Measurements from ENCODE around the gene WDPCP. TPM values are rescaled to one million over a fixed set of nuclear protein-coding genes. Genes with fewer than 3 reads are reported as not detected.

The WDPCP gene
- total and polyA plus RNA-seq, 2 of the 13 experiments (the other 11 are each of a cell fraction or from before 2014, with no cell fraction given) = 2.9 to 5.2 TPM

GRCh38 chr2:63300835-63301234 is 287.4 kb downstream of the WDPCP start:
- in situ Hi-C loops (cut with HindIII; ENCODE audit: extremely low pct_ligation_motif_present, low pct_unique_long_range_greater_than_20kb) (no loop called here), intact Hi-C loops (cut with micrococcal nuclease; ENCODE audit: unreplicated experiment) (loop anchor here (1.0 to 10.0 kb wide), 4 partner anchors 109 to 516 kb away; partner anchors contain the start of gene OTX1)
- H4K20me1 ChIP-seq (ENCODE audit: insufficient read depth, low read length) = no peaks in the 10 kb centered on the region
- no peaks in the 10 kb centered on the region for H3K36me3 ChIP-seq (replicated peaks in 1 of 2; ENCODE audit: control insufficient read depth in 1 of 2, insufficient read depth in 2 of 2, low read length in 2 of 2)
- H3K4me3 ChIP-seq (replicated peaks in 1 of 3; ENCODE audit: insufficient read depth in 1 of 3, low read depth in 2 of 3, low read length in 3 of 3) = no peak overlapping the region
- peak overlapping the region; percentile 38 for H3K27ac ChIP-seq (ENCODE audit: extremely low read length, insufficient read depth, low read length)
- DNase-seq (ENCODE audit: low spot score) = peak; percentile 80
- CTCF ChIA-PET (ENCODE audit: low intra/inter-chr PET ratio, low total read pairs) = interaction anchor here (1.6 kb wide), 1 partner anchor 222 kb away, joined by 8 read pairs; no protein-coding TSS in a partner anchor
- peak; percentile 83 for FAIRE-seq
- H3K9me3 ChIP-seq (ENCODE audit: low read length) = peaks cover 27% of the 10 kb centered on the region
- no peaks in the 10 kb centered on the region for H3K27me3 ChIP-seq (ENCODE audit: control insufficient read depth in 1 of 2, insufficient read depth in 2 of 2, low read length in 2 of 2)
- H3K79me2 ChIP-seq (ENCODE audit: insufficient read depth, low read length) = no peaks in the 10 kb centered on the region
- POLR2A ChIA-PET = no interaction called here
- H2AFZ ChIP-seq (ENCODE audit: low read length) = no peak overlapping the region
- ATAC-seq = peak; percentile 84
- no peak overlapping the region for H3K4me2 ChIP-seq (ENCODE audit: low read depth, low read length)
- H3K4me1 ChIP-seq (ENCODE audit: insufficient read depth, low read length) = peaks cover 9% of the 10 kb centered on the region
- 62% methylated on average over 2 of the region's 2 CpGs for WGBS (ENCODE audit: low lambda C conversion rate)
- no TSS peak for BruUV-seq (replicated peaks)
- H3K9ac ChIP-seq (ENCODE audit: insufficient read depth, low read depth, low read length) = no peak overlapping the region
- peak; percentile 67 for TF ChIP-seq CTCF (CRISPR knock-in tag; IDR thresholded peaks at IDR 0.05)
- peak; percentile 95 for TF ChIP-seq POGZ (CRISPR knock-in tag; IDR thresholded peaks at IDR 0.05)
- TF ChIP-seq PRDM4 (CRISPR knock-in tag; IDR thresholded peaks at IDR 0.05; ENCODE audit: borderline replicate concordance) = no peak
- TF ChIP-seq, protein P1, sequence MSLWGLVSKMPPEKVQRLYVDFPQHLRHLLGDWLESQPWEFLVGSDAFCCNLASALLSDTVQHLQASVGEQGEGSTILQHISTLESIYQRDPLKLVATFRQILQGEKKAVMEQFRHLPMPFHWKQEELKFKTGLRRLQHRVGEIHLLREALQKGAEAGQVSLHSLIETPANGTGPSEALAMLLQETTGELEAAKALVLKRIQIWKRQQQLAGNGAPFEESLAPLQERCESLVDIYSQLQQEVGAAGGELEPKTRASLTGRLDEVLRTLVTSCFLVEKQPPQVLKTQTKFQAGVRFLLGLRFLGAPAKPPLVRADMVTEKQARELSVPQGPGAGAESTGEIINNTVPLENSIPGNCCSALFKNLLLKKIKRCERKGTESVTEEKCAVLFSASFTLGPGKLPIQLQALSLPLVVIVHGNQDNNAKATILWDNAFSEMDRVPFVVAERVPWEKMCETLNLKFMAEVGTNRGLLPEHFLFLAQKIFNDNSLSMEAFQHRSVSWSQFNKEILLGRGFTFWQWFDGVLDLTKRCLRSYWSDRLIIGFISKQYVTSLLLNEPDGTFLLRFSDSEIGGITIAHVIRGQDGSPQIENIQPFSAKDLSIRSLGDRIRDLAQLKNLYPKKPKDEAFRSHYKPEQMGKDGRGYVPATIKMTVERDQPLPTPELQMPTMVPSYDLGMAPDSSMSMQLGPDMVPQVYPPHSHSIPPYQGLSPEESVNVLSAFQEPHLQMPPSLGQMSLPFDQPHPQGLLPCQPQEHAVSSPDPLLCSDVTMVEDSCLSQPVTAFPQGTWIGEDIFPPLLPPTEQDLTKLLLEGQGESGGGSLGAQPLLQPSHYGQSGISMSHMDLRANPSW (CRISPR knock-in tag; IDR thresholded peaks at IDR 0.05; ENCODE audit: borderline replicate concordance) = no peak
- TF ChIP-seq KDM5B (CRISPR knock-in tag; IDR thresholded peaks at IDR 0.05; ENCODE audit: borderline replicate concordance) = peak; percentile 48; the same call in 1 of the 2 replicates
- peak; percentile 54; the same call in 1 of the 2 replicates for TF ChIP-seq HDAC2 (CRISPR knock-in tag; IDR thresholded peaks at IDR 0.05)
- TF ChIP-seq SPEN (CRISPR knock-in tag; IDR thresholded peaks at IDR 0.05; ENCODE audit: low read depth) = no peak
- TF ChIP-seq RXRA (CRISPR knock-in tag; IDR thresholded peaks at IDR 0.05) = no peak; the same call in 1 of the 2 replicates
- peak; percentile 100 for TF ChIP-seq ESRRA (CRISPR knock-in tag; IDR thresholded peaks at IDR 0.05; ENCODE audit: low read depth)
- 0 out of 2 replicates have a peak, but pooled peaks have one; percentile 46 for TF ChIP-seq ZNF619 (CRISPR knock-in tag; IDR thresholded peaks at IDR 0.05)
- TF ChIP-seq, protein P2, sequence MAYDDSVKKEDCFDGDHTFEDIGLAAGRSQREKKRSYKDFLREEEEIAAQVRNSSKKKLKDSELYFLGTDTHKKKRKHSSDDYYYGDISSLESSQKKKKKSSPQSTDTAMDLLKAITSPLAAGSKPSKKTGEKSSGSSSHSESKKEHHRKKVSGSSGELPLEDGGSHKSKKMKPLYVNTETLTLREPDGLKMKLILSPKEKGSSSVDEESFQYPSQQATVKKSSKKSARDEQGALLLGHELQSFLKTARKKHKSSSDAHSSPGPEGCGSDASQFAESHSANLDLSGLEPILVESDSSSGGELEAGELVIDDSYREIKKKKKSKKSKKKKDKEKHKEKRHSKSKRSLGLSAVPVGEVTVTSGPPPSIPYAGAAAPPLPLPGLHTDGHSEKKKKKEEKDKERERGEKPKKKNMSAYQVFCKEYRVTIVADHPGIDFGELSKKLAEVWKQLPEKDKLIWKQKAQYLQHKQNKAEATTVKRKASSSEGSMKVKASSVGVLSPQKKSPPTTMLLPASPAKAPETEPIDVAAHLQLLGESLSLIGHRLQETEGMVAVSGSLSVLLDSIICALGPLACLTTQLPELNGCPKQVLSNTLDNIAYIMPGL (CRISPR knock-in tag; IDR thresholded peaks at IDR 0.05; ENCODE audit: borderline replicate concordance in 1 of 2, low read depth in 1 of 2) = 0 out of 4 replicates have a peak, but pooled peaks of 1 of the 2 experiments have one; percentile 28
- TF ChIP-seq SAFB2 (CRISPR knock-in tag; IDR thresholded peaks at IDR 0.05; ENCODE audit: borderline replicate concordance, low read depth) = no peak
- TF ChIP-seq TCF12 (IDR thresholded peaks at IDR 0.05) = no peak
- no peak for TF ChIP-seq TCF12 (CRISPR knock-in tag; IDR thresholded peaks at IDR 0.05)
- TF ChIP-seq, protein P3, sequence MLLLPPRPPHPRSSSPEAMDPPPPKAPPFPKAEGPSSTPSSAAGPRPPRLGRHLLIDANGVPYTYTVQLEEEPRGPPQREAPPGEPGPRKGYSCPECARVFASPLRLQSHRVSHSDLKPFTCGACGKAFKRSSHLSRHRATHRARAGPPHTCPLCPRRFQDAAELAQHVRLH (CRISPR knock-in tag; IDR thresholded peaks at IDR 0.05; ENCODE audit: borderline replicate concordance, low read depth) = no peak

Data from HepG2 (cell line).